ENCODE results near the gene NGLY1. TPM values are rescaled to one million over a fixed set of nuclear protein-coding genes. Genes with fewer than 3 reads are reported as not detected.

The NGLY1 gene
- total RNA-seq, 1 donor from 2014 or later, result 23.9 TPM

- Histone ChIP-seq H3K4me3 (ENCODE audit: insufficient read depth, low read depth, low read length) (no peak overlapping the region), H3K27me3 (ENCODE audit: insufficient read depth, low read length) (no peaks in the 10 kb centered on the region), H3K4me2 (ENCODE audit: low read length) (no peak overlapping the region), H3K36me3 (ENCODE audit: insufficient read depth, low read length) (no peaks in the 10 kb centered on the region), H3K79me2 (ENCODE audit: insufficient read depth, low read length) (no peaks in the 10 kb centered on the region), H4K20me1 (ENCODE audit: insufficient read depth, low read length) (no peaks in the 10 kb centered on the region), H3K27ac (ENCODE audit: low read depth, low read length) (no peak overlapping the region), H3K9me3 (ENCODE audit: insufficient read depth, low read depth, low read length) (no peaks in the 10 kb centered on the region), H3K9ac (ENCODE audit: low read length) (no peak overlapping the region), H2AFZ (ENCODE audit: low read depth, low read length) (no peak overlapping the region), H3K4me1 (ENCODE audit: insufficient read depth, low read length) (no peaks in the 10 kb centered on the region)
- Mint-ChIP-seq H3K27me3 (ENCODE audit: low read depth, unreplicated experiment) (no peaks in the 10 kb centered on the region), H3K4me1 (ENCODE audit: low read depth, unreplicated experiment) (no peaks in the 10 kb centered on the region), H3K27ac (ENCODE audit: unreplicated experiment) (no peak overlapping the region), H3K36me3 (ENCODE audit: low read depth, unreplicated experiment) (no peaks in the 10 kb centered on the region), H3K9me3 (ENCODE audit: unreplicated experiment) (no peaks in the 10 kb centered on the region), H3K4me3 (ENCODE audit: unreplicated experiment) (no peak overlapping the region)
- FAIRE-seq, result no peak
- DNase-seq (ENCODE audit: low read depth), result no peak
- TF ChIP-seq CTCF (IDR thresholded peaks at IDR 0.05; ENCODE audit: insufficient read depth, low read depth, low read length) (no peak), EZH2 (IDR thresholded peaks at IDR 0.05; ENCODE audit: insufficient read depth, low read length) (no peak)
Observed at GRCh38 chr3:25803833-25804232, 20.6 kb upstream of the NGLY1 start.

DNA sequence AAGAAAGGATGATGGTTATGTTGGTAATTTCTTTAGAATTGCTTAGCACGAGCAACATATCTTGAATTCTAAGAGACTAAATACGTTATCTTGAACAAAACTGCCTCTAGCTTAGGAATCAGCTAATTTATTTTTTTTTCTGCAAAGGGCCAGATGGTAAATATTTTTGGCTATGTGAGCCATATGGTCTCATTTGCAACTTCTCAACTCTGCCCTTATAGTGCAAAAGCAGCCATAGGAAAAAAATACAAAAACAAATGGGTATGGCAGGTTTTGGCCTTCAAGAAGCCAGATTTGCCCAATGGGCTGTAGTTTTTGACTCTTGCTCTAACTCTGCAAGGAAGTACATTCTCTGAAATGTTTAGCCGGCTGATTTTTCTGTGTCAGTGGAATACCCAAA is 18.5 kb upstream of the NGLY1 start:
- Mint-ChIP-seq H3K27ac (ENCODE audit: unreplicated experiment) (no peak overlapping the region), H3K4me3 (ENCODE audit: unreplicated experiment) (no peak overlapping the region), H3K27me3 (ENCODE audit: low read depth, unreplicated experiment) (no peaks in the 10 kb centered on the region), H3K36me3 (ENCODE audit: low read depth, unreplicated experiment) (no peaks in the 10 kb centered on the region), H3K9me3 (ENCODE audit: unreplicated experiment) (no peaks in the 10 kb centered on the region), H3K4me1 (ENCODE audit: low read depth, unreplicated experiment) (no peaks in the 10 kb centered on the region)
- Histone ChIP-seq H3K79me2 (ENCODE audit: insufficient read depth, low read length) (no peaks in the 10 kb centered on the region), H3K9me3 (ENCODE audit: insufficient read depth, low read depth, low read length) (no peaks in the 10 kb centered on the region), H3K27ac (ENCODE audit: low read depth, low read length) (no peak overlapping the region), H3K4me1 (ENCODE audit: insufficient read depth, low read length) (no peaks in the 10 kb centered on the region), H3K27me3 (ENCODE audit: insufficient read depth, low read length) (no peaks in the 10 kb centered on the region), H3K9ac (ENCODE audit: low read length) (no peak overlapping the region), H2AFZ (ENCODE audit: low read depth, low read length) (no peak overlapping the region), H3K4me3 (ENCODE audit: insufficient read depth, low read depth, low read length) (no peak overlapping the region), H3K36me3 (ENCODE audit: insufficient read depth, low read length) (no peaks in the 10 kb centered on the region), H4K20me1 (ENCODE audit: insufficient read depth, low read length) (no peaks in the 10 kb centered on the region), H3K4me2 (ENCODE audit: low read length) (no peak overlapping the region)
- FAIRE-seq, result no peak
- DNase-seq (ENCODE audit: low read depth), result no peak
- TF ChIP-seq EZH2 (IDR thresholded peaks at IDR 0.05; ENCODE audit: insufficient read depth, low read length), result no peak
- TF ChIP-seq CTCF (IDR thresholded peaks at IDR 0.05; ENCODE audit: insufficient read depth, low read depth, low read length), result no peak

DNA sequence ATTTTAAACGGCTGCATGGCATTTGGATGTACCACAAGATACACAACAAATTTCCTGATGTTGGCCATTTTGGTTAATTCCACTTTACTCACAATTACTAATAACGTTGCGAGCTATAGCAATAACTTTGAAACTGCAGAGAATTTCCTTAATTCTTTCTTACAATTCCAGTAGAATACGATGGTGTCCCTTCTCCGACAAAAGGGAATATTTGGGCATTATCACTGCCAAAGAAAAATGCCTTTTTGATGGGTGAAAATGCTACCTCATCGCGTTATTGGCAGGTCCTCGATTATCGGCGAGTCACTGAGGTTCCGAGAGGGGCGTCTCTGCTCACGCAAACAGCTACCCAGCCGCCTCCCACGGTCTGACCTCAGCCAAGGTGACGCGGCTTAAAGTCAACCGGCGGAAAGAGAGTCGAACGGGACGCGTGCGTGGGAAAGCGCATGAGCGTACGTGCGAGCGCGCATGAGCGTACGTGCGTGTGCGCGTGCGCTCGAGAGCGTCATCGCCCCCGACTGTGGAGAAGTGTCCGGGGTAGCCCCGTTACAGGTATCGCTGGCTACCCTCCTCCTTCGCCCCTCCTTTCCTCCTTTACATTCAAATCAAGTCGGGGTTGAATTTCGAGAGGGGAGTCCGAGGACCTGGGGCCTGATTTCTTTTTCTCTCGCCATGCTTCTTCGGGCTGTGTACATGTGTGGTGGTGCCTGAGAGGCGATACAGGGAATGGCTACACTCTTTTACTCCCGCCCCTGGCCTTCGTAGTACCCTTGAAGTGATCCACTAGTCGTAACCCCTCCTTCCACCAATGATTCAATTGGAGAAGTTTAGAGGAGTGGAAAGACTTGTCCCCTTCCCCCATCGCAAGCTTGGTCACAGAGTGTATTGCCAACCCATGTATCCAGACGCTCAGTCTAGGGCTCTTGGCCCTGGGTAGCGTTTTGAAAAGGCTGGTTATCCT is 6.6 kb upstream of the NGLY1 start, which contains the start of gene OXSM:
OXSM (plus strand) TSS at position 495 of the 961 bp plus-strand sequence. CDS start 931 bp downstream, outside the sequence.
- no peaks in the 10 kb centered on the region for H4K20me1 ChIP-seq (ENCODE audit: insufficient read depth, low read length)
- peak within 1 kb of the TSS; percentile 93 for H3K4me3 Mint-ChIP-seq (ENCODE audit: unreplicated experiment)
- H3K27ac Mint-ChIP-seq (ENCODE audit: unreplicated experiment), result peak within 1 kb of the TSS; percentile 99
- peak within 1 kb of the TSS; percentile 93 for H3K27ac ChIP-seq (ENCODE audit: low read depth, low read length)
- no peaks in the 10 kb centered on the region for H3K9me3 ChIP-seq (ENCODE audit: insufficient read depth, low read depth, low read length)
- H3K27me3 ChIP-seq (ENCODE audit: insufficient read depth, low read length), result no peaks in the 10 kb centered on the region
- no peaks in the 10 kb centered on the region for H3K9me3 Mint-ChIP-seq (ENCODE audit: unreplicated experiment)
- peak within 1 kb of the TSS; percentile 93 for H3K4me2 ChIP-seq (ENCODE audit: low read length)
- peak within 1 kb of the TSS; percentile 93 for H3K9ac ChIP-seq (ENCODE audit: low read length)
- H3K4me1 ChIP-seq (ENCODE audit: insufficient read depth, low read length), result peaks cover 6% of the 10 kb centered on the region
- H3K79me2 ChIP-seq (ENCODE audit: insufficient read depth, low read length), result peaks cover 17% of the 10 kb centered on the region
- DNase-seq (ENCODE audit: low read depth) (peak; percentile 93), FAIRE-seq (no peak)
- no peaks in the 10 kb centered on the region for H3K27me3 Mint-ChIP-seq (ENCODE audit: low read depth, unreplicated experiment)
- peak within 1 kb of the TSS; percentile 86 for H2AFZ ChIP-seq (ENCODE audit: low read depth, low read length)
- no peak for TF ChIP-seq CTCF (IDR thresholded peaks at IDR 0.05; ENCODE audit: insufficient read depth, low read depth, low read length)
- no peak for TF ChIP-seq EZH2 (IDR thresholded peaks at IDR 0.05; ENCODE audit: insufficient read depth, low read length)
- H3K4me3 ChIP-seq (ENCODE audit: insufficient read depth, low read depth, low read length), result peak within 1 kb of the TSS; percentile 92
- no peaks in the 10 kb centered on the region for H3K36me3 ChIP-seq (ENCODE audit: insufficient read depth, low read length)
- no peaks in the 10 kb centered on the region for H3K36me3 Mint-ChIP-seq (ENCODE audit: low read depth, unreplicated experiment)
- H3K4me1 Mint-ChIP-seq (ENCODE audit: low read depth, unreplicated experiment), result peaks cover 2% of the 10 kb centered on the region

Measured in astrocyte (in vitro differentiated cells and primary cell).